ENCODE data around the gene DOCK6.
A peak's percentile ranks its signal among the peaks of the same experiment; 100 is the strongest.

Gene DOCK6

DNA sequence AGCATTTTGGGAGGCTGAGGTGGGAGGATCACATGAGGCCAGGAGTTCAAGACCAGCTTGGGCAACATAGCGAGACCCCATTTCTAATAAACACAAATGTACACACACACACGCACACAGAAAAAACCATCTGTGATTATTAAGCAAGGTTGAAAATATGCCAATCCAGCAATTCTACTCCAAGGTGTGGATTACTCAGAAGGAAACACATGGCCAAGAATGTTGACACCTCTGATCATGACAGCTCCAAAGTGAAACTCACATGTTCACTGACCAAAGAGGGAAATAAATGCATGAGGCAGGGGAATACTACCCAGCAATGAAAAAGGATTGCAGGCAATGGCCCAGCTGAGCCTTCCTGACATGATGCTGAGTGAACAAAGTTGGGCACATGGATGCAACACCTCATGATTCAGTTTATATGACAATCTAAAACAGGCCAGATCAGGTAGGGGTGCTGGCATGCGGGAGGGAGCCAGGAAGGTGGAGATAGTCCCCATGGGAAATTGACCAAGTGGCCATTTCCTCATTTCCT lies 4.4 kb downstream of the DOCK6 start:
- TF ChIP-seq, protein P1, sequence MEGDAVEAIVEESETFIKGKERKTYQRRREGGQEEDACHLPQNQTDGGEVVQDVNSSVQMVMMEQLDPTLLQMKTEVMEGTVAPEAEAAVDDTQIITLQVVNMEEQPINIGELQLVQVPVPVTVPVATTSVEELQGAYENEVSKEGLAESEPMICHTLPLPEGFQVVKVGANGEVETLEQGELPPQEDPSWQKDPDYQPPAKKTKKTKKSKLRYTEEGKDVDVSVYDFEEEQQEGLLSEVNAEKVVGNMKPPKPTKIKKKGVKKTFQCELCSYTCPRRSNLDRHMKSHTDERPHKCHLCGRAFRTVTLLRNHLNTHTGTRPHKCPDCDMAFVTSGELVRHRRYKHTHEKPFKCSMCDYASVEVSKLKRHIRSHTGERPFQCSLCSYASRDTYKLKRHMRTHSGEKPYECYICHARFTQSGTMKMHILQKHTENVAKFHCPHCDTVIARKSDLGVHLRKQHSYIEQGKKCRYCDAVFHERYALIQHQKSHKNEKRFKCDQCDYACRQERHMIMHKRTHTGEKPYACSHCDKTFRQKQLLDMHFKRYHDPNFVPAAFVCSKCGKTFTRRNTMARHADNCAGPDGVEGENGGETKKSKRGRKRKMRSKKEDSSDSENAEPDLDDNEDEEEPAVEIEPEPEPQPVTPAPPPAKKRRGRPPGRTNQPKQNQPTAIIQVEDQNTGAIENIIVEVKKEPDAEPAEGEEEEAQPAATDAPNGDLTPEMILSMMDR (IDR thresholded peaks at IDR 0.05; ENCODE audit: low read length, missing control alignments), result no peak
- DNase-seq (ENCODE audit: low read depth), result no peak
- H3K4me3 ChIP-seq (replicated peaks; ENCODE audit: low read depth, low read length), result no peak overlapping the region

DNA sequence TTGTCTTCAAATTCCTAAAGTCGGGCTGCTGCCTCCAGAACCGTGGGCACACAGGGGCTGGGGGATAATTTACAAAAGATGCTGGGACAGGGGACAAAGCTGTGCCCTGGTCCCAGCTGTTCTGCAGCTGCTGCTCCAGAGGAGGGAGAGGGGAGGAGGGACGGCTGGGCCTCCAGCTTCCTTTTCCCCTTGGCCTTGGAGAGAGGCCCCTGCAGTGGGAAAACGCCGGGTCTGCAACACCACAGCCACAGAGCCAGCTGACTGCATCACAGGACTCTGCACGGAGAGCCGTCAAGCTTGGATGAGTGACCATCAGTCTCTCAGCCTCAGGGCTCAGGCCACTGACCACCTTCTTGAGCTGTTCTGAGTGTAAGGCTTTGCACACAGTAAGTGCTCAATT lies 6.1 kb downstream of the DOCK6 start:
- peak; percentile 62 for DNase-seq (ENCODE audit: low read depth)
- H3K4me3 ChIP-seq (replicated peaks; ENCODE audit: low read depth, low read length), result no peak overlapping the region
- TF ChIP-seq, protein P1 (IDR thresholded peaks at IDR 0.05; ENCODE audit: low read length, missing control alignments), result no peak

DNA sequence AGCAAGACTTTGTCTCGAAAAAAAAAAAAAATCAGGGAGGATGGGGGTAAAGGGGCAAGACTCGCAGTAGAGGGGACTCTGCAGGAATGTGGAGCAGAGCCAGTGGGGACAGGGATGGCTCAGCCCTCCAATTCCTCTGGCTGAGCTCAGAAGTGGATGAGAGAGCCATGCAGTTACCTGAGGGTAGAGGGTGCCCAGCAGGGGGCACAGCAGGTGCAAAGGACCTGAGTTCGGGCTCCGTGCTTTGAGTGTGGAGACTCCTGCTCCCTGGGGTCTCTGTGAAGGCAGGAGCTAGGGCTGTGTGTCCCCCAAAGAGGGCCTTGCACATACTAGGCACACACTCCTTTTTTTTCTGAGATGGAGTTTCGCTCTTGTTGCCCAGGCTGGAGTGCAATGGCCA lies 7.7 kb downstream of the DOCK6 start:
- TF ChIP-seq, protein P1 (IDR thresholded peaks at IDR 0.05; ENCODE audit: low read length, missing control alignments), result no peak
- DNase-seq (ENCODE audit: low read depth), result no peak
- no peak overlapping the region for H3K4me3 ChIP-seq (replicated peaks; ENCODE audit: low read depth, low read length)

DNA sequence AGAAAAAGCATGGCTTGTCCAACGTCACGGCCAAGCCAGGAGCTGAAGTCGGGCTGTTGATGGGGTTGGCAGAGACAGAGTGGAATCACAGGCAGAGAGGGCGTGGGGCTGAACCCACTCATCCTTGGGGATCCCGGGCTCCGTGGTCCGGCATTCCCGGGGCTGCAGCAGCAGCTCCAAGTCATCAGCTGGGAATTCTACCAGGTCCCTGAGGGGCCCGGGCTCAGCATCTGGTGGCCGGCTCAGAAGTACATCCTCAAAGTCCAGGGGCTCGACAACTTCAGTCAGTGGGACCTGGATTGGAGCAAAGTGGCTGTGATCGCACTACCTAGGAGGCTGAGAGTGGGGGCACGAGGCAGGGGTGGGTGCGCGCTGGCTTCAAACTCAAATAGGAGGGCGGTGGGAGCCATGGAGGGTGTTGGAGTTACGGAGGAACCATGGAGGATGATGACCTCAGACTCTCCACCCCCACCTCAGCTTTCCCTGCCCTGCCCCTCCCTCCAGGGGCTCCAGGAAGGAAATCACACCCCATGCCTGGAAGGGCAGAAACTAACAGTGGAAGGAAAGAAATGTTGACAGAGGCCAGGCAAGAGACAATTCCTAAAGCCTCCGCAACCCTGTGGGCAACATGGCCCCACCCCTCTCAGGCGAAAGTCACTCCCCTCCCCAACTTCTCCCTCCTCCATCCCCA lies 9.5 kb downstream of the DOCK6 start:
- TF ChIP-seq, protein P1 (IDR thresholded peaks at IDR 0.05; ENCODE audit: low read length, missing control alignments), result no peak
- no peak overlapping the region for H3K4me3 ChIP-seq (replicated peaks; ENCODE audit: low read depth, low read length)
- DNase-seq (ENCODE audit: low read depth), result no peak

DNA sequence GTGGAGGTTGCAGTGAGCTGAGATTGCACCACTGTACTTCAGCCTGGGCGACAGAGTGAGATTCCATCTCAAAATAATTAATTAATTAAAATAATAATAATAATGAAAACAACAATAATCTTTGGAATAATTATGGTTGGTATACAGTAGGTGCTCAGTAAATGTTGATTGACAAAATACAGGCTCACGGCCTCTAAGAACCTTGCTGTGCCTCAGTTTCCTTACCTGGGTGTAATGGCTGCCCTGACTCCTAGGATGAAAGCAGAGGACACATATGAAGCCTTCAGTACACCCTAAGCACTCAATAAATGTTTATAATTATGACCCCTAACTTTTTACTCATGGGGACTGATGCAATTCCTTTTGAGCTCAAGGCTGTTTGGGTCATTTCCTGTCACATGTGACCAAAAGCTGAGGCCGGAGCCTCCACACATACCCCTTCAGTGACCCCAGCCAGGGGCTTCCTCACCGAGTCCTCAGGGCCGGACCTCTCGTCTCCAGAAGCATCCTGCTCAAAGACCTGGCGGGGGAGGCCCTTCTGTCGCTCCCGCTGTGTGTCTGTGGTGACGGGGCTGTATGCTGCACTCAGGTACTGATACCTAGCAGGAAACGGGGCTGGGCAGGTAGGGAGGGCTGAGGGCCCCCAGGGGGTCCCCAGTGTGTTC lies 10.5 kb downstream of the DOCK6 start:
- DNase-seq (ENCODE audit: low read depth), result no peak
- no peak overlapping the region for H3K4me3 ChIP-seq (replicated peaks; ENCODE audit: low read depth, low read length)
- TF ChIP-seq, protein P1 (IDR thresholded peaks at IDR 0.05; ENCODE audit: low read length, missing control alignments), result no peak

DNA sequence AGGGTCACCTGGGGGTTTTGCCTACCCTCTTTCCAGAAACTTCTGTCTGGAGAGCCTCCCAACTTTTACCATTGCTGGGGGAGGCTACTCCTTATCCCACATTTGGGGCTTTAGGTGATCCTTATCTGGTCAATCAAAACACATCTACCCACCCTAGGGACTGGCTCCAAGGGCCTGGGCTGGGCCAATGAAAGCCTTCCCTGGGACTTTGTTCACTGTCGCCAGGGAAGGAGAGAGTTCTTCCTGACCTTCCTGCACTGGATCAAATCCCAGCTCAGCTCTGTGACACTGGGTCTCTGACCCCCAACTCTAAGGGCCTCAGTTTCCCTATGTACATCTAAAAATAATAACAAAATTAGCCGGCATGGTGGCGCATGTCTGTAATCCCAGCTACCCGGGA lies 11.1 kb downstream of the DOCK6 start:
- H3K4me3 ChIP-seq (replicated peaks; ENCODE audit: low read depth, low read length), result no peak overlapping the region
- no peak for DNase-seq (ENCODE audit: low read depth)
- TF ChIP-seq, protein P1 (IDR thresholded peaks at IDR 0.05; ENCODE audit: low read length, missing control alignments), result no peak
